ENCODE measurements around the gene PIK3C2G.

PIK3C2G gene

GRCh38 chr12:18290386-18290785 is 29.1 kb downstream of the PIK3C2G start:
- DNase-seq (ENCODE audit: low read depth), result no peak
- no peak for TF ChIP-seq CTCF (IDR thresholded peaks at IDR 0.05; ENCODE audit: low read length, missing control alignments)
- H3K4me3 ChIP-seq (replicated peaks; ENCODE audit: low read depth, low read length), result no peak overlapping the region

- no peak overlapping the region for H3K4me3 ChIP-seq (replicated peaks; ENCODE audit: low read depth, low read length)
- no peak for TF ChIP-seq CTCF (IDR thresholded peaks at IDR 0.05; ENCODE audit: low read length, missing control alignments)
- no peak for DNase-seq (ENCODE audit: low read depth)
Measured at GRCh38 chr12:18294889-18295288, 33.6 kb downstream of the PIK3C2G start.

GRCh38 chr12:18296201-18296908 is 35.0 kb downstream of the PIK3C2G start:
- TF ChIP-seq CTCF (IDR thresholded peaks at IDR 0.05; ENCODE audit: low read length, missing control alignments), result no peak
- H3K4me3 ChIP-seq (replicated peaks; ENCODE audit: low read depth, low read length), result peak overlapping the region; percentile 13
- DNase-seq (ENCODE audit: low read depth), result no peak

GRCh38 chr12:18296909-18297280 is 35.6 kb downstream of the PIK3C2G start:
- no peak for DNase-seq (ENCODE audit: low read depth)
- peak overlapping the region; percentile 13 for H3K4me3 ChIP-seq (replicated peaks; ENCODE audit: low read depth, low read length)
- no peak for TF ChIP-seq CTCF (IDR thresholded peaks at IDR 0.05; ENCODE audit: low read length, missing control alignments)

- no peak for TF ChIP-seq CTCF (IDR thresholded peaks at IDR 0.05; ENCODE audit: low read length, missing control alignments)
- DNase-seq (ENCODE audit: low read depth), result no peak
Measured at GRCh38 chr12:18297902-18298301, 36.6 kb downstream of the PIK3C2G start.

GRCh38 chr12:18302809-18303430 is 41.6 kb downstream of the PIK3C2G start:
- H3K4me3 ChIP-seq (replicated peaks; ENCODE audit: low read depth, low read length), result no peak overlapping the region
- no peak for DNase-seq (ENCODE audit: low read depth)
- TF ChIP-seq CTCF (IDR thresholded peaks at IDR 0.05; ENCODE audit: low read length, missing control alignments), result no peak

More at GRCh38 chr12:18297902-18298301, 36.6 kb downstream of the PIK3C2G start:
- H3K4me3 ChIP-seq (replicated peaks; ENCODE audit: low read depth, low read length), result no peak overlapping the region

GRCh38 chr12:18304609-18305008 is 43.3 kb downstream of the PIK3C2G start:
- DNase-seq (ENCODE audit: low read depth), result no peak
- no peak overlapping the region for H3K4me3 ChIP-seq (replicated peaks; ENCODE audit: low read depth, low read length)
- TF ChIP-seq CTCF (IDR thresholded peaks at IDR 0.05; ENCODE audit: low read length, missing control alignments), result no peak
